NK-92 (cell line): ENCODE data around the gene SMIM1.

ENCODE experiments used
- DNase-seq: peaks from one replicate; lab custom pipeline; 2025; ENCODE audit not compliant: unreplicated experiment; lab: John Stamatoyannopoulos, UW

The SMIM1 gene

DNA sequence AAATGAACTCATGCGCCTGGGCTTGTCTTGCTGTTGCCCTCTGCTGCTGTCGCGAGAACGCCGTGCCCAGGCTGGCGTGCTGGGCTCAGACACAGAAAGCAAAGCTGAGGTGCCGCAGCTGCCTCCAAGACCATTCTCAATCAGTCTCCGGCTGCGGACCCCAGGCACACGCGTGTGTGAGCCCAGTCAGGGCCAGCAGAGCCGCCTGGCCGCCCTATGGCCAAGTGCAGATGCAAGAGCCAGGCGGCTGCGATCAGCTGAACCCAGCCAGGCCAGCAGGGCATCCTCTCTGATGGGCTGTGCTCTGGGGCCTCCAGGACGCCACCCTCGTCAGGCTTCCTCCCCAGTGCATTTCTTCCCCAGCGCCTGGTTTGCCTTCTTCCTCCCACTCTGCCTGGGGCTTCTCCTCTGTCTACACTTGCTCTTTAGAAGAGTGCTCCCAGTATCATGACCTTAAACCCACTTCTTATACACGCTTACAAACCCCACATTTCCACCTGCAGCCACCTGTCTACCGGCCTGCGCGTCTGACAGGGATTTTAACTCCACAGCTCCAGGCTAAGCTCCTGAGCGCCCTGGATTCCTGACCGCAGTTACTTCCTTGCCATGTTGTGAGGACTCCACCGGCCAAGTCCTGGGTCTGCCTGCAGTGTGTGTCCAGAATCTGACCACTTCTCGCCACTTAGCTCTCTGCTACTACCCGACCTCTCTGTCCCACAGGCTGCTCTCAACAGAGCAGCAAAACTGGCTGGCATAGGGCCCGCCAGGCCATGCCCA, 45.5 kb downstream of the SMIM1 start:
- no peak for DNase-seq

DNA sequence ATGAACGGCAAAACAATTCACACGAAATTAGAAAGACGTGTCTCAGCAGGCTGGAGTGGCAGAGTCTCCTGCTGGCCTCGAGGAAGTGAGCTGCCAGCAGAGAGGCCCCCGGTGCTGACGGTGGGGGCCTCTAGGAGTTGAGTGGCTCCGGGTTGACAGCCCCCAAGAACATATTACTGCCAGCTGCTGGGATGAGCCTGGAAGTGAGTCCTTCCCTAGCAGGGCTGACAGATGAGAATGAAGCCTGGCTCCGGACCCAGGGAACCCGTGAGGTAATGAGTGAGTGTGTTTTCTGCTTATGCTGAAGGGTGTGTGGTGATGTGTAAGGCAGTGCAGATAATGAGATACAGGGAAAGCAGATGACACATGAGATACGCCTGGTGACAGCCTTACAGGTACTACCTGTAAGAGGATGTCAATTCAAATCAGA, 47.2 kb downstream of the SMIM1 start:
- DNase-seq, result no peak

GRCh38 chr1:3820316-3820715, 47.8 kb downstream of the SMIM1 start:
- DNase-seq, result no peak

- no peak for DNase-seq
Measured at GRCh38 chr1:3821004-3821403, 48.5 kb downstream of the SMIM1 start.

DNA sequence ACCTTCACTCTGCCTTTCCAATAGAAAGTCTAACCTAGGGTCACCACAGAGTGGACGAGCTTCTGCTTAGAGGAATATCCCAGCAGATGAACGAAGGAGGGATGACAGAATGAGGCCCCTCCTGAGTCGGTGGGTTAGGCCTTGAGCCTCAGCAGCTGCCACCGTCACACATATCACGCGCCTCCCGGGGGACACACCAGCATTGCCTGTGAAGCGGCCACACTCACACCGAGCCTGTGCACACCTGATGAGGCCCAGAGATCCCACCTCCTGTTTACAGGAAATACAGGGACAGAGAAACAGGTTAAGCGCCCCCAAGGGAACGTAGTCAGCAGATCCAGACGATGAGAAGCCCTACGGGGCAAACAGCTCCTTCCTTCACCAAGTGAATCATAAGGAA, 48.9 kb downstream of the SMIM1 start:
- no peak for DNase-seq

GRCh38 chr1:3821908-3822307, 49.4 kb downstream of the SMIM1 start:
- no peak for DNase-seq

- DNase-seq, result no peak
Measured at GRCh38 chr1:3822421-3822820, 49.9 kb downstream of the SMIM1 start.

- DNase-seq, result no peak
Measured at GRCh38 chr1:3824650-3825049, 52.1 kb downstream of the SMIM1 start.

GRCh38 chr1:3825356-3825755, 52.8 kb downstream of the SMIM1 start:
- DNase-seq, result no peak
